Cardiac fibroblast (primary cell): ENCODE measurements around the gene PRKAA1.
"Not testable (repeated sequence)": the region's sequence is repeated elsewhere in the genome, so short reads cannot be mapped to it uniquely, and the experiment has no call there.

Experiments
- DNase-seq, 2 donors: peaks; one replicate each; pipeline versions ENCODE4 v3.0.0 to v3.0.0-alpha.2; 2010; ENCODE audit warnings: low read depth in 2 of 2
- H3K4me3 ChIP-seq, 2 donors: replicated peaks in 1 of 2; 1 replicate in 1 of 2; 2 replicates in 1 of 2; pipeline ENCODE4 v1.5.1; 2011; ENCODE audit warnings: low read depth in 2 of 2, low read length in 2 of 2, mild to moderate bottlenecking in 2 of 2, moderate library complexity in 1 of 2
- TF ChIP-seq, protein P1 (sequence below): IDR thresholded peaks from one replicate; pipeline ENCODE4 v1.5.1; 2011; ENCODE audit warnings: low read depth, mild to moderate bottlenecking, low read length, inconsistent platforms

Gene PRKAA1

DNA sequence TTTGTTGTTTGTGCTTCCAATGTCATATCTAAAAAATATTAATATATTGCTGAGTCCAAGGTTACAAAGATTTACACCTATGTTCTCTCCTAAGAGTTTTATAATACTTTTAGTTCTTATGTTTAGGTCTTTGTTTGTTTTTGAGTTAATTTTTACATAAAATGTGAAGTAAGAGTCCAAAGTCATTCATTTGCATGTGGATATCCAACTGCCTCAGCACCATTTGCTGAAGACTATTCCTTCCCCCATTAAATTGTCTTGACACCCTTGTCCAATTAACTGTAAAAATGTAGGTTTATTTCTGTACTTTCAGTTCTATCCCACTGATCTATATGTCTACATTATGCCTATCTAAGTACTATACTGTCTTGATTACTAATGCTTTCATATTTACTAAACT is 78.1 kb downstream of the PRKAA1 start:
- DNase-seq = no peak
- no peak overlapping the region for H3K4me3 ChIP-seq
- TF ChIP-seq, protein P1, sequence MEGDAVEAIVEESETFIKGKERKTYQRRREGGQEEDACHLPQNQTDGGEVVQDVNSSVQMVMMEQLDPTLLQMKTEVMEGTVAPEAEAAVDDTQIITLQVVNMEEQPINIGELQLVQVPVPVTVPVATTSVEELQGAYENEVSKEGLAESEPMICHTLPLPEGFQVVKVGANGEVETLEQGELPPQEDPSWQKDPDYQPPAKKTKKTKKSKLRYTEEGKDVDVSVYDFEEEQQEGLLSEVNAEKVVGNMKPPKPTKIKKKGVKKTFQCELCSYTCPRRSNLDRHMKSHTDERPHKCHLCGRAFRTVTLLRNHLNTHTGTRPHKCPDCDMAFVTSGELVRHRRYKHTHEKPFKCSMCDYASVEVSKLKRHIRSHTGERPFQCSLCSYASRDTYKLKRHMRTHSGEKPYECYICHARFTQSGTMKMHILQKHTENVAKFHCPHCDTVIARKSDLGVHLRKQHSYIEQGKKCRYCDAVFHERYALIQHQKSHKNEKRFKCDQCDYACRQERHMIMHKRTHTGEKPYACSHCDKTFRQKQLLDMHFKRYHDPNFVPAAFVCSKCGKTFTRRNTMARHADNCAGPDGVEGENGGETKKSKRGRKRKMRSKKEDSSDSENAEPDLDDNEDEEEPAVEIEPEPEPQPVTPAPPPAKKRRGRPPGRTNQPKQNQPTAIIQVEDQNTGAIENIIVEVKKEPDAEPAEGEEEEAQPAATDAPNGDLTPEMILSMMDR = no peak

DNA sequence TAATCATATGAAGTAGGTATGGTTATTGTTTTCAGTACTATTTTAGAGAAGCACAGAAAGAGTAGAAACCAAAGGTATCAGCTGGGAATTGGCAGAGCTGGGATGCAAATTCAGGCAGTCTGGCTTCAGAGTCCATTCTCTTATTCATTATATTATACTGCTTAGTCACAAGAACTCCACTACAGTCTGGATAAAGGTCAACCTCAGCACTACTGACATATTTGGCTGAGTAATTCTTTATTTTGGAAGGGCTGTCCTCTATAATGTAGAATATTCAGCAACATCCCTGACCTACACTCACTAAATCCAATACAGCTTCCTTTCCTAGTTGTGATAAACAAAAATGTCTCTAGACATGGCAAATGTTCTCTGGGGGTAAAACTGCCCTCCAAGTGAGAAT is 80.9 kb downstream of the PRKAA1 start:
- peak; percentile 70 to 79 for DNase-seq
- TF ChIP-seq, protein P1 = no peak
- no peak overlapping the region for H3K4me3 ChIP-seq

DNA sequence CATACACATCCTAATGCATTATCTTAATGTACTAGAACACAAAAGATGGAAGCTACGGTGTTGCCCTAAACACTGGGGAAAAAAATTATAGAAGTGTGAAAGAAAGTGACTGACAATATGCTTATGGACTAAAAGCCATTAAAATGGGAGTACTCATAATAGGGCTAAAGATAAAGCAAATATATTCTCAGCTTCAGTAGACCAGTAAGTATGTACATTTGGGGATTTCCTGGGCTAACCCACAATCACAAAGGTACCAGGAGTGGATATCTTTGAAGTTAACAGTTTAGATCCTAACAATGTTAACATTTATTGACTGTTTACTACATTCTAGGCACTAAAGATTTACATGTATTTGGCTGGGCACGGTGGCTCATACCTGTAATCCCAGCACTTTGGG is 81.6 kb downstream of the PRKAA1 start:
- TF ChIP-seq, protein P1 = no peak
- DNase-seq = no peak
- no peak overlapping the region for H3K4me3 ChIP-seq

- TF ChIP-seq, protein P1 = no peak
- H3K4me3 ChIP-seq = no peak overlapping the region
- peak; percentile 10 to 40 for DNase-seq
These were observed 82.2 kb downstream of the PRKAA1 start for GRCh38 chr5:40716000-40716399.

- no peak overlapping the region for H3K4me3 ChIP-seq
- DNase-seq = no peak
- TF ChIP-seq, protein P1 = no peak
These were observed 84.2 kb downstream of the PRKAA1 start for GRCh38 chr5:40714001-40714400.

DNA sequence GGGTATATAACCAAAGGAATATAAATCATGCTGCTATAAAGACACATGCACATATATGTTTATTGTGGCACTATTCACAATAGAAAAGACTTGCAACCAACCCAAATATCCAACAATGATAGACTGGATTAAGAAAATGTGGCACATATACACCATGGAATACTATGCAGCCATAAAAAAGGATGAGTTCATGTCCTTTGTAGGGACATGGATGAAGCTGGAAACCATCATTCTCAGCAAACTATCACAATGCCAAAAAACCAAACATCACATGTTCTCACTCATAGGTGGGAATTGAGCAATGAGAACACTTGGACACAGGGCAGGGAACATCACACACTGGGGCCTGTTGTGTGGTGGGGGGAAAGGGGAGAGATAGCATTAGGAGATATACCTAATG is 87.6 kb downstream of the PRKAA1 start:
- H3K4me3 ChIP-seq, DNase-seq: not testable (repeated sequence)
